Measurements from ENCODE around the gene MAP2K5. TPM values are rescaled to one million over a fixed set of nuclear protein-coding genes. Genes with fewer than 3 reads are reported as not detected.
A peak's percentile ranks its signal among the peaks of the same experiment; 100 is the strongest.

MAP2K5 gene
- total RNA-seq, 4 donors from 2014 or later, result 7.7 to 15.1 (median 12.0) TPM

GRCh38 chr15:67504056-67504455, 38.4 kb upstream of the MAP2K5 start:
- WGBS, 2 donors (ENCODE audit: low coverage in 1 of 2), result 83 to 89% methylated on average over 2 to 6 of the region's 6 CpGs
- no peak for TF ChIP-seq EP300 (IDR thresholded peaks at IDR 0.05)
- TF ChIP-seq POLR2A (IDR thresholded peaks at IDR 0.05), result no peak
- no peak for TF ChIP-seq POLR2AphosphoS5 (IDR thresholded peaks at IDR 0.05)
- H3K27ac ChIP-seq, result no peak overlapping the region
- H3K4me1 ChIP-seq, result no peaks in the 10 kb centered on the region
- no peak overlapping the region for H3K4me3 ChIP-seq
- H3K36me3 ChIP-seq, result peaks cover 0 to 4% of the 10 kb centered on the region in 2 donors
- H3K27me3 ChIP-seq, result no peaks in the 10 kb centered on the region
- no peaks in the 10 kb centered on the region for H3K9me3 ChIP-seq
- ATAC-seq, result no peak

- no peak for ATAC-seq
- TF ChIP-seq POLR2A (IDR thresholded peaks at IDR 0.05), result no peak
- no peak for TF ChIP-seq EP300 (IDR thresholded peaks at IDR 0.05)
- TF ChIP-seq POLR2AphosphoS5 (IDR thresholded peaks at IDR 0.05), result no peak
- TF ChIP-seq CTCF (IDR thresholded peaks at IDR 0.05), result no peak
- H3K4me3 ChIP-seq, result no peak overlapping the region
- H3K36me3 ChIP-seq, result peaks cover 0 to 10% of the 10 kb centered on the region in 2 donors
- no peak overlapping the region for H3K27ac ChIP-seq
- 84 to 87% methylated on average over 5 of the region's 5 CpGs for WGBS, 2 donors (ENCODE audit: low coverage in 1 of 2)
- no peaks in the 10 kb centered on the region for H3K4me1 ChIP-seq
- no peaks in the 10 kb centered on the region for H3K27me3 ChIP-seq
- H3K9me3 ChIP-seq, result no peaks in the 10 kb centered on the region
Measured at GRCh38 chr15:67504796-67505195, 37.7 kb upstream of the MAP2K5 start.

GRCh38 chr15:67505675-67506572, 36.6 kb upstream of the MAP2K5 start:
- H3K9me3 ChIP-seq, result no peaks in the 10 kb centered on the region
- ATAC-seq, result no peak
- H3K27me3 ChIP-seq, result no peaks in the 10 kb centered on the region
- 70 to 80% methylated on average over 4 to 5 of the region's 5 CpGs for WGBS, 2 donors (ENCODE audit: low coverage in 1 of 2)
- H3K27ac ChIP-seq, result no peak overlapping the region
- H3K4me3 ChIP-seq, result no peak overlapping the region
- no peaks in the 10 kb centered on the region for H3K4me1 ChIP-seq
- peaks cover 0 to 16% of the 10 kb centered on the region in 2 donors for H3K36me3 ChIP-seq
- TF ChIP-seq EP300 (IDR thresholded peaks at IDR 0.05) (no peak), POLR2AphosphoS5 (IDR thresholded peaks at IDR 0.05) (no peak)

- H3K27me3 ChIP-seq, result no peaks in the 10 kb centered on the region
- H3K27ac ChIP-seq, result no peak overlapping the region
- H3K4me3 ChIP-seq, result no peak overlapping the region
- 79 to 92% methylated on average over 5 to 10 of the region's 11 CpGs for WGBS, 2 donors (ENCODE audit: low coverage in 1 of 2)
- no peaks in the 10 kb centered on the region for H3K9me3 ChIP-seq
- no peaks in the 10 kb centered on the region for H3K4me1 ChIP-seq
- H3K36me3 ChIP-seq, result peaks cover 0 to 20% of the 10 kb centered on the region in 2 donors
- peak; percentile 63 for ATAC-seq
- TF ChIP-seq POLR2AphosphoS5 (IDR thresholded peaks at IDR 0.05), result peak; percentile 46
- no peak for TF ChIP-seq EP300 (IDR thresholded peaks at IDR 0.05)
- TF ChIP-seq CTCF (IDR thresholded peaks at IDR 0.05), result no peak
Measured at GRCh38 chr15:67506775-67507747, 35.4 kb upstream of the MAP2K5 start.

- Histone ChIP-seq H3K27me3 (no peaks in the 10 kb centered on the region), H3K27ac (no peak overlapping the region), H3K4me3 (no peak overlapping the region), H3K36me3 (peaks cover 0 to 33% of the 10 kb centered on the region in 2 donors), H3K4me1 (no peaks in the 10 kb centered on the region), H3K9me3 (no peaks in the 10 kb centered on the region)
- ATAC-seq, result no peak
- WGBS, 2 donors (ENCODE audit: low coverage in 1 of 2), result 84 to 89% methylated on average over 3 of the region's 3 CpGs
- TF ChIP-seq EP300 (IDR thresholded peaks at IDR 0.05) (no peak), POLR2AphosphoS5 (IDR thresholded peaks at IDR 0.05) (no peak), POLR2A (IDR thresholded peaks at IDR 0.05) (no peak), CTCF (IDR thresholded peaks at IDR 0.05) (no peak)
Measured at GRCh38 chr15:67508407-67508806, 34.1 kb upstream of the MAP2K5 start.
